Activated CD8-positive, alpha-beta memory T cell treated with anti-CD3 and anti-CD28 coated beads, Interleukin-2, amount 50 U/mL, for 48 hours (primary cell): ENCODE measurements around the gene FNBP1L.
"Not testable (repeated sequence)": the region's sequence is repeated elsewhere in the genome, so short reads cannot be mapped to it uniquely, and the experiment has no call there.

ENCODE experiments used
- DNase-seq: peaks from one replicate; pipeline ENCODE4 v3.0.0-alpha.2; 2020

Gene FNBP1L

DNA sequence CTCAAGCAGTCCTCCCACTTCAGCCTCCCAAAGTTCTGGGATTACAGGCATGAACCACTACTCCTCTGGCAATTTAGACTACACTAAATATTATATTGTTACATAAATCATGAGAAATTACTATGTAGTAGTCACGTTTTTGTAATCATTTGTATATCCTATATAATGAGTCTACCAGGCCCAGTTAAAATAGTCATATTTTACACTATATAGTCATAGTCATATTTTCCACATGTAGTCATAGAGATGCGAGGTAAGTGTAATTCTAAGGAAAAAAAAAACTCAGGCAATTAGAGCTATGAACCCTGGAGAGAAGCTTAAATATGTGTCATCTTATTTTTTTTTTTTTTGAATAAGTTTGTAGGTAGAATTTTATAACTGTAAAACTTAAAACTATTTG lies 90.0 kb downstream of the FNBP1L start:
- DNase-seq: no peak

GRCh38 chr1:93541045-93541444 lies 93.1 kb downstream of the FNBP1L start:
- no peak for DNase-seq

- DNase-seq: no peak
Measured at GRCh38 chr1:93542398-93542797, 94.5 kb downstream of the FNBP1L start.

GRCh38 chr1:93546162-93546863 lies 98.4 kb downstream of the FNBP1L start:
- no peak for DNase-seq

GRCh38 chr1:93549131-93549530 lies 101.2 kb downstream of the FNBP1L start:
- no peak for DNase-seq

DNA sequence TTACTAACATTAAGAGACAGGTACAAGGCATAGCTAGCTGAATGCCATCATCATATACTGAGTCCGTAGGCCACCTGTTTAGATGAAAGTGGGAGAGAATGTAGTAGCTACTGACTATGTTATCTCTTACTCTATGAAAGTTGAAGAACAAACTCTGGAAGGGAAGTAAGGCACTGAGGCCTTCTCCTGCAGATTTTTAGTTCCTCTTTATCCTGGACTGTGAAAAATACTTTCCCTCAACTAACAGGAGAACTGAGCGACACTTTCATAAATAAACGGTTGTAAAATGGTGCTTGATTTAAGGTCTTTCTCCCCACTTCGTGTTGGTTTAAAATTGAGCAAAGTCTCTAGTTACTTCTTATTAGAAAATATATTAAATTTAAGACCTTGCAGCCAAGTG lies 101.9 kb downstream of the FNBP1L start:
- DNase-seq: no peak

DNA sequence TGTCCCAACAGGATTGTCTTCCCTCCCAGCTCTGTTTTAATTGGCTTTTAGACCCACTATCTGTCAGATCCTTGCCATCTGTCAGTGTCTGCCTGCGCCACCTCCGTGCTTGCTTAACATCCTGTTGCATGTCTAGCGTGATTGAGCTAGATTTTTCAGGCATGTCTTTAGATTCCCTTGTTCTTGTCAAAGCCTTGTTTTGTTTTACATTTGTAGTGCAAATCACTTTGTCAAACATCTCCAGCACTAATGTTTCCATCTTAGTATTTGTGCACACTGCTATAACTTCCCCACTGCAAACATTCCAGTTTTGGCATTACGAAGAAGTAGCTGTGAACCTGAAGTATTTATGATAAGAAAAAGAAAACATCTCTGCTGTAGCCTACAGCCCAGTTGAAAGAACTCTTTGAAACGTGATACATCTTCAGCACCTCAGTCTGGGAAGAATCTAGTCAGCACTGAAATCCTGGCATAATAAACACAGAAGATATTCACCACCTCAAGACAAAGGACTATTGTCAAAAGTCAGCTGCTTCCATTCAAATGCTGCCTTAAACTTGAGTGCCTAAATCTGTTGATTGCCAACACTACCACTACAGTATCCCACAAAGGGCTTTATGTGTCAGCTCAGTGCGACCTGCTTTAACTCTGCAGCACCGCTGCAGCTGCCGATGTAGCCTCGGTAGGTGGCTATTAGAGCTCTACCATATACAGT lies 105.0 kb downstream of the FNBP1L start:
- no peak for DNase-seq

DNA sequence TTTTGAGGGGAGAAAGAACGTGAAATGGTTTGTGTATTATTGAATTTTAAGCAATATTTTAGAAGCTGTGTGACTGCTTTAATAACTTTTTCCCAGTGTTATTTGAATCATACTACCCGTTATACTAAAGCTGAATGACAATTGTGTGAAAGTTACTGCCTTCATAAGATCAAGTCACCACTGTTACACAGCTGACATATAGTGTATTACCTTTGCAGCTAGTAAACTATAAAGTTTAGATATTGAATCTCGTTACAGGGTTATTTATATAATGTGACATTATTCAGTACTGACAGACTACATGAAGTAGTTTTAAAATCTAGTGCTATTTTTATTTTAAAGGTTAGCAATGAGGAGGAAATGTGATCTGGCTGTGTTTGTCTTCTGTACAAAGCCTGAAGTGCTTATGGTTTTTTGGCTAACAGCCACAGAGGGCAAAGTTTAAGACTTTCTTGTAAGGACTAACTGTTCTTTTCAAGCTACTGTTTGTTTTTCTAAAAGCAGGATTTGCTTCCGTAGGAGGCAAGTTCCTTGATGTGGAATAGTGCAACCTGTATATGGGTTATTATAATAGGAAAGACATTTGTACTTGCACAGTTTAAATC lies 106.1 kb downstream of the FNBP1L start:
- DNase-seq: not testable (repeated sequence)

DNA sequence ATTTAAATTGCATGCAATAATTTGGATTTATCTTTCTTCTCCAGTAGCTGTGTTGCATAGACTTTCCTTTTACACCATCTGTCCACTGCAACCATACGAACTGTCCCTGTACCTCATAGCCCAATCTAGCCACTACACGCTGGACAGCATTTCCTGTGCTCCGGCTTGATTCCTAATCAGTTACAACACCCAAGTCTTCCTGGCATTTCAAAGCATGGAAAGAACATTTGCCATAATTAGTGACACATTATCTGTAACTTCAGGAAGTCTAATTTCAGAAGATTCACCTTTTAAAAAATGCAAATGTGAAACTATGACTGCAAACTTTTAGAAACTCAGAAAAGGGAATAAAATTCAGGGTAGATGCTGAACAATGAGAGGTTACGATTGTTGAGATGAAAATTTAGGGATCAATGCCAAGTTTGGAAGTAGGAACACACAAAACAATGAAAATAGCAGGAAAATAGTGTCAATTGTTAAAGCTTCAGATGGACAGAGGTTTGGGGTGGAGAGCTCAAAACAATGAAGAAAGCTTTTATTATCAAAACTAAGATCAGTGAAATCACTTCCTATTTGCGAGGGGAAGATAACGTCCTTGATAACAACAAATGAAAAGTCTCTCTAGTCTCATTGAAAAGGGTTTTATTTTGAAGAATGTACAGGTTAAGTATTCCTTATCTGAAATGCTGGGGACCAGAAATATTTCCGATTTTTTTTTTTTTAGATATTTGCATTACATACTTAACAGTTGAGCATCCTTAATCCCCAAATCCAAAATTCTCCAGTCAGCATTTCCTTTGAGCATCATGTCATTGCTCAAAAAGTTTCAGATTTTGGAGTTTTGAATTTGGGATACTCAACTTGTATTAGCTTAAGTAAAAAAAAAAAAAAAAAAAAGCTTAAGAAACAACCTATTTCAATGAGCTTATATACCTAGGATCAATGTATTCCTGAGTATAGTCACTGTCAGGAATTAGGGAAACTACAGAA lies 107.3 kb downstream of the FNBP1L start:
- DNase-seq: no peak

GRCh38 chr1:93556291-93556690 lies 108.4 kb downstream of the FNBP1L start:
- DNase-seq: no peak

DNA sequence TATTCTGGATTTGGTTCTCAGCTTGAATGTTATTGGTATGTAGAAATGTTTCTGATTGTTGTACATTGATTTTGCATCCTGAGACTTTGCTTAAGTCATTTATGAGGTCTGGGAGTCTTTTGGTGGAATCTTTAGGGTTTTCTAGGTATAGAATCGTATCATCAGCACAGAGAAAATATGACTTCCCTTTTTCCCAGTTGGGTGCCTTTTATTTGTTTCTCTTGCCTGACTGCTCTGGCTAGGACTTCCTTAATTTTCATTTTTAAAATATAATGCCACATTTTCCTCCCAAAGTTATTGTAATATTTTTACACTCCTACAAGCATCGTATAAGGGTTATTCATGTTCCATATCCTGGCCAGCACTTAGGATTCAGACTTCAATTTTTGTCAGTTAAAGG lies 111.1 kb downstream of the FNBP1L start:
- DNase-seq: no peak

- DNase-seq: no peak
Measured at GRCh38 chr1:93559695-93560094, 111.8 kb downstream of the FNBP1L start.

GRCh38 chr1:93565496-93566206 lies 117.7 kb downstream of the FNBP1L start:
- DNase-seq: no peak

- no peak for DNase-seq
Measured at GRCh38 chr1:93566227-93566626, 118.3 kb downstream of the FNBP1L start.

GRCh38 chr1:93567255-93567918 lies 119.5 kb downstream of the FNBP1L start:
- DNase-seq: no peak

GRCh38 chr1:93569489-93569888 lies 121.6 kb downstream of the FNBP1L start:
- no peak for DNase-seq

GRCh38 chr1:93571623-93572310 lies 123.8 kb downstream of the FNBP1L start:
- DNase-seq: no peak

DNA sequence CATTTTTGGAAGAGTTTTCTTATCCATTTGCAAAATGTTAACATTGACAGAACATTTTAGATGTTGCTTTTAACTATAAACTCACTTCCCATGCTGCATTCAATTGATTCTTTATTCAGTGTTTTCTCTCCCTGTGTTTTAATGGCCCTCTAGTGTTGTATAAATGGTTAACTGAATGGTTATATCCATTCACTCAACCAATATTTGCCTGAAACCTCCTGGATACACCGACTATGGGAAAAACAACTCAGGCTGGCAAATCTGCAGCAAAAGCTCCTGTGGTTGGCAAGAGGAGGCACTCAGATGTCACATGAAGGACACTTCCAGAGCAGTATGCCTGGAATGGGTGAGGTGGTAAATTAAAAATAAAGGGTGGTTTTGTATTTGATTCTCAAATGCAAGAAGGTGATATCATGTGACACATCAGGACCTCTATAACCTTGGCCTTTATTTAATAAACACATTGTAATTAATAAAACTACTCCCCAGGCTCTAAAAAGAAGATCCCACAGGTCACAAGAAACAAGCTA lies 126.1 kb downstream of the FNBP1L start:
- no peak for DNase-seq

DNA sequence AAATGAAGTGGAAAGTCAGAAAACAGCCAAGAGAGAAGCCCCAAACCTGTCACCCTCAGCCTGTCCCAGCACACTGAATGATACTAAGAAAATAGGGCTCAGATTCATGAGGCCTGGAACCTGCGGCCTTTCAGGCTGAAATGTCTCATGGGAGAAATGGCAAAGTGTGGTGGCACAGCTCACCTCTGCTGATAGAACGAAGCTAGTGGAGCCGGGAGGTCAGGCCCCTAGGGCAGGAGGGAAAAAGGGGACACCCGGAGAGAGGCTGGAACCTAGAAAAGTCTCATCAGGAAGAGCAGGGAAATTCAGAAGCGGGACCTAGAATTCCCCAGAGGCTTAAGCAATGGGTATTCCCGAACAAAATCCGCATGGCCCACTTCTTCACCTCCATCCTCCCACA lies 126.6 kb downstream of the FNBP1L start:
- DNase-seq: no peak

DNA sequence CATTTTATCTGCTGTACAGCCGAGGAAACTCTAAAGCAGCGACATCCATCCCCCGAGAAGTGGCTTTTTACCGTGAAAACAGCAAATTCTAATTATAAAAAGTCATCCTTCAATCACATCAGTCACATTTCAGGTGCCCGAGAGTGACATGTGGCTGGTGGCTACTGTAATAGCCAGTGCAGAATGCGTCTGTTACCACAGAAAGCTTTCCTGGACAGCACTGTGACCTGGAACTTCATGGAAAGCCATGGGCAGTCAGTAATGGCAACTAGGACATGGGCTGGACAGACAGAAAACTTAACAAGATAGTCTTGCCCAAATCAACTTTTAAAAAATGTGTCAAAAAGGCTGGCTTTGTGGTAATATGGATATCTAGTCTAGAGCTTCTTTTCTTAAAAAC lies 127.1 kb downstream of the FNBP1L start:
- DNase-seq: no peak
